A549 treated with AZD2906 at 1 μM for 4 hours (cell line): ENCODE measurements around the gene CSTF2T. TPM values are rescaled to one million over a fixed set of nuclear protein-coding genes. Genes with fewer than 3 reads are reported as not detected.

Source experiments
- total RNA-seq: library from RNA; stranded (reverse); fragments of 200-300 nt; extraction: Qiagen RNA extraction; gene quantifications from 5 replicates; pipeline ENCODE4 v1.2.3, GENCODE V29; 2022

The CSTF2T gene, protein sequence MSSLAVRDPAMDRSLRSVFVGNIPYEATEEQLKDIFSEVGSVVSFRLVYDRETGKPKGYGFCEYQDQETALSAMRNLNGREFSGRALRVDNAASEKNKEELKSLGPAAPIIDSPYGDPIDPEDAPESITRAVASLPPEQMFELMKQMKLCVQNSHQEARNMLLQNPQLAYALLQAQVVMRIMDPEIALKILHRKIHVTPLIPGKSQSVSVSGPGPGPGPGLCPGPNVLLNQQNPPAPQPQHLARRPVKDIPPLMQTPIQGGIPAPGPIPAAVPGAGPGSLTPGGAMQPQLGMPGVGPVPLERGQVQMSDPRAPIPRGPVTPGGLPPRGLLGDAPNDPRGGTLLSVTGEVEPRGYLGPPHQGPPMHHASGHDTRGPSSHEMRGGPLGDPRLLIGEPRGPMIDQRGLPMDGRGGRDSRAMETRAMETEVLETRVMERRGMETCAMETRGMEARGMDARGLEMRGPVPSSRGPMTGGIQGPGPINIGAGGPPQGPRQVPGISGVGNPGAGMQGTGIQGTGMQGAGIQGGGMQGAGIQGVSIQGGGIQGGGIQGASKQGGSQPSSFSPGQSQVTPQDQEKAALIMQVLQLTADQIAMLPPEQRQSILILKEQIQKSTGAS
- 15.6 to 17.8 TPM (median 16.3 TPM) in 5 replicates for total RNA-seq

DNA sequence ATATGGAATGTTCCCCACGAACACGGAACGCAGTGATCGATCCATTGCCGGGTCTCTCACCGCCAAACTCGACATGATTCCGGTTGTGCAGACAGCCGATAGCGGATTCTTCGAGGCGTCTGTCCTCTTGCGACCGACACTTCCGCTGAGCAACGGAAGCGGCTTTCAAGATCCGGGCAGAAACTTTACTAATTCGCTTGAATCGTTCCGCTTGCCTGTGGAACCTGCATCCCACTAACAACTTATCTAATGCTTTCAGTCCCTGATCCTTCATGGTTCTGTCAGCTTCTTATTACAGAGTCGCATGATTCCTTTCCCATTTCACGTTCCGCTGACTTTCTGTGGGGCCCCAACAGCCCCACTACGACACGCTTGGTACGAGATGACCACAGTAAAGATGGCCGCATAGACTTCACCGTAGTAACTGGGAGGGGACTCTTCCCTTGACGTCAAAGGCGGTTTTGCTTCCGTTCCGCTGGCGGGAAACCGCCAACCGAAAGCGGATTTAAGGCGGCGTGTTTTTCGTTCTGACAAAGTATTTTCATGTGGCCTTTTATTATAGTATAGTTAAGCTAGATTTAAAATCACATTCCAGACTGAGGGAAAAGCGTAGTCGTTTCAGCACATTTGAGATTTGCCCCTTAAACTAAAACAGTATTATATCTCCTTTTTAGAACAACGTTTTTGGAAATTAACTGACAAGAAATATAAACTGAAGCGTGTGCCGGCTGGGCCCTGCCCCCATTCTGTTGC, at the start of gene CSTF2T:
CSTF2T (minus strand) TSS at position 121 of the 753 bp plus-strand sequence; CDS start at position 75, 46 bp downstream.

